Measurements from ENCODE around the gene CCDC86.

DNA sequence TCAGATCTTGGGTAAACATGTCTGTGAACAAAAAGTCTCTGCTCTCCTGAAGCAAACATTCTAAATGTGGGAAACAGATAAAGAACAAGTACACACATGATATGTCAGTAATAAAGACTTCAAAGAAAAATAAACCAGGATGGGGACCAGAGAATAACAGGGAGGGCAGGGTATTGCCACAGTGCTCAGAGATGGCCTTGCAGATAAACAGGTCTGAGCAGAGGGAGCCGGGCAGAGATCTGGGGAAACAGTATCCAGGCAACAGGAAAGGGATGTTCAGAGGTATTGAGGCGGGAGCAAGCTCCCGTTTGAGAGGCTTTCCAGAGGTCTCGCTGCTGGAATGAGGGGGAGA, 2.9 kb downstream of the CCDC86 start:
- TF ChIP-seq, protein P1, sequence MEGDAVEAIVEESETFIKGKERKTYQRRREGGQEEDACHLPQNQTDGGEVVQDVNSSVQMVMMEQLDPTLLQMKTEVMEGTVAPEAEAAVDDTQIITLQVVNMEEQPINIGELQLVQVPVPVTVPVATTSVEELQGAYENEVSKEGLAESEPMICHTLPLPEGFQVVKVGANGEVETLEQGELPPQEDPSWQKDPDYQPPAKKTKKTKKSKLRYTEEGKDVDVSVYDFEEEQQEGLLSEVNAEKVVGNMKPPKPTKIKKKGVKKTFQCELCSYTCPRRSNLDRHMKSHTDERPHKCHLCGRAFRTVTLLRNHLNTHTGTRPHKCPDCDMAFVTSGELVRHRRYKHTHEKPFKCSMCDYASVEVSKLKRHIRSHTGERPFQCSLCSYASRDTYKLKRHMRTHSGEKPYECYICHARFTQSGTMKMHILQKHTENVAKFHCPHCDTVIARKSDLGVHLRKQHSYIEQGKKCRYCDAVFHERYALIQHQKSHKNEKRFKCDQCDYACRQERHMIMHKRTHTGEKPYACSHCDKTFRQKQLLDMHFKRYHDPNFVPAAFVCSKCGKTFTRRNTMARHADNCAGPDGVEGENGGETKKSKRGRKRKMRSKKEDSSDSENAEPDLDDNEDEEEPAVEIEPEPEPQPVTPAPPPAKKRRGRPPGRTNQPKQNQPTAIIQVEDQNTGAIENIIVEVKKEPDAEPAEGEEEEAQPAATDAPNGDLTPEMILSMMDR (IDR thresholded peaks at IDR 0.05), result no peak
- TF ChIP-seq POLR2AphosphoS5 (IDR thresholded peaks at IDR 0.05; ENCODE audit: low read depth, low read length), result no peak
- TF ChIP-seq FOXJ3 (CRISPR knock-in tag; IDR thresholded peaks at IDR 0.05), result no peak
- TF ChIP-seq, protein P2, sequence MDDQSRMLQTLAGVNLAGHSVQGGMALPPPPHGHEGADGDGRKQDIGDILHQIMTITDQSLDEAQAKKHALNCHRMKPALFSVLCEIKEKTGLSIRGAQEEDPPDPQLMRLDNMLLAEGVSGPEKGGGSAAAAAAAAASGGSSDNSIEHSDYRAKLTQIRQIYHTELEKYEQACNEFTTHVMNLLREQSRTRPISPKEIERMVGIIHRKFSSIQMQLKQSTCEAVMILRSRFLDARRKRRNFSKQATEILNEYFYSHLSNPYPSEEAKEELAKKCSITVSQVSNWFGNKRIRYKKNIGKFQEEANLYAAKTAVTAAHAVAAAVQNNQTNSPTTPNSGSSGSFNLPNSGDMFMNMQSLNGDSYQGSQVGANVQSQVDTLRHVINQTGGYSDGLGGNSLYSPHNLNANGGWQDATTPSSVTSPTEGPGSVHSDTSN (IDR thresholded peaks at IDR 0.05), result no peak
- no peak for TF ChIP-seq YY1 (IDR thresholded peaks at IDR 0.05; ENCODE audit: low read depth)
- TF ChIP-seq FOSL2 (IDR thresholded peaks at IDR 0.05; ENCODE audit: borderline replicate concordance, low read depth), result no peak
- no peak for TF ChIP-seq EP300 (IDR thresholded peaks at IDR 0.05; ENCODE audit: borderline replicate concordance in 1 of 2, low read depth in 1 of 2, low read length in 1 of 2)
- TF ChIP-seq ELF1 (IDR thresholded peaks at IDR 0.05), result no peak
- no peak for TF ChIP-seq TCF12 (IDR thresholded peaks at IDR 0.05)
- no peak for TF ChIP-seq JUND (IDR thresholded peaks at IDR 0.05)
- TF ChIP-seq RAD21 (IDR thresholded peaks at IDR 0.05; ENCODE audit: low read length), result no peak
- TF ChIP-seq CHD2 (IDR thresholded peaks at IDR 0.05; ENCODE audit: low read length, partially characterized antibody), result no peak
- TF ChIP-seq, protein P3, sequence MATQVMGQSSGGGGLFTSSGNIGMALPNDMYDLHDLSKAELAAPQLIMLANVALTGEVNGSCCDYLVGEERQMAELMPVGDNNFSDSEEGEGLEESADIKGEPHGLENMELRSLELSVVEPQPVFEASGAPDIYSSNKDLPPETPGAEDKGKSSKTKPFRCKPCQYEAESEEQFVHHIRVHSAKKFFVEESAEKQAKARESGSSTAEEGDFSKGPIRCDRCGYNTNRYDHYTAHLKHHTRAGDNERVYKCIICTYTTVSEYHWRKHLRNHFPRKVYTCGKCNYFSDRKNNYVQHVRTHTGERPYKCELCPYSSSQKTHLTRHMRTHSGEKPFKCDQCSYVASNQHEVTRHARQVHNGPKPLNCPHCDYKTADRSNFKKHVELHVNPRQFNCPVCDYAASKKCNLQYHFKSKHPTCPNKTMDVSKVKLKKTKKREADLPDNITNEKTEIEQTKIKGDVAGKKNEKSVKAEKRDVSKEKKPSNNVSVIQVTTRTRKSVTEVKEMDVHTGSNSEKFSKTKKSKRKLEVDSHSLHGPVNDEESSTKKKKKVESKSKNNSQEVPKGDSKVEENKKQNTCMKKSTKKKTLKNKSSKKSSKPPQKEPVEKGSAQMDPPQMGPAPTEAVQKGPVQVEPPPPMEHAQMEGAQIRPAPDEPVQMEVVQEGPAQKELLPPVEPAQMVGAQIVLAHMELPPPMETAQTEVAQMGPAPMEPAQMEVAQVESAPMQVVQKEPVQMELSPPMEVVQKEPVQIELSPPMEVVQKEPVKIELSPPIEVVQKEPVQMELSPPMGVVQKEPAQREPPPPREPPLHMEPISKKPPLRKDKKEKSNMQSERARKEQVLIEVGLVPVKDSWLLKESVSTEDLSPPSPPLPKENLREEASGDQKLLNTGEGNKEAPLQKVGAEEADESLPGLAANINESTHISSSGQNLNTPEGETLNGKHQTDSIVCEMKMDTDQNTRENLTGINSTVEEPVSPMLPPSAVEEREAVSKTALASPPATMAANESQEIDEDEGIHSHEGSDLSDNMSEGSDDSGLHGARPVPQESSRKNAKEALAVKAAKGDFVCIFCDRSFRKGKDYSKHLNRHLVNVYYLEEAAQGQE (IDR thresholded peaks at IDR 0.05; ENCODE audit: low read depth, low read length), result no peak
- TF ChIP-seq, protein P4, sequence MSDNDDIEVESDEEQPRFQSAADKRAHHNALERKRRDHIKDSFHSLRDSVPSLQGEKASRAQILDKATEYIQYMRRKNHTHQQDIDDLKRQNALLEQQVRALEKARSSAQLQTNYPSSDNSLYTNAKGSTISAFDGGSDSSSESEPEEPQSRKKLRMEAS (IDR thresholded peaks at IDR 0.05; ENCODE audit: low read depth), result no peak

Data from SK-N-SH (cell line).